CD8-positive, alpha-beta memory T cell (primary cell): Measurements from ENCODE around the gene ZNF839. TPM values are rescaled to one million over a fixed set of nuclear protein-coding genes. Genes with fewer than 3 reads are reported as not detected.
A peak's percentile ranks its signal among the peaks of the same experiment; 100 is the strongest.

Experiments used
- CTCF ChIA-PET: fragments of 350-600 bp; sonication (Branson Sonifier 250); formaldehyde crosslinking; loops from one replicate; lab custom pipeline; 2021; ENCODE audit warnings: antibody characterized with exemption; lab: Charles Lee
- POLR2A ChIA-PET: fragments of 350-600 bp; sonication (Branson Sonifier 250); formaldehyde crosslinking; loops from one replicate; lab custom pipeline; 2021; ENCODE audit warnings: antibody characterized with exemption; lab: Charles Lee
- DNase-seq, 5 donors: peaks; one replicate each; pipeline versions ENCODE4 v3.0.0 to v3.0.0-alpha.2; 2020 to 2022; ENCODE audit warnings: mixed read lengths in 1 of 5
- H3K27ac ChIP-seq: one replicate; pipeline ENCODE4 v1.7.0; 2013; ENCODE audit warnings: low read depth, mild to moderate bottlenecking, low read length, moderate library complexity
- H3K27me3 ChIP-seq: 2 replicates; pipeline ENCODE4 v1.7.0; 2013; ENCODE audit warnings: low read length, mild to moderate bottlenecking; ENCODE audit not compliant: insufficient read depth, poor library complexity, severe bottlenecking
- H3K36me3 ChIP-seq: 2 replicates; pipeline ENCODE4 v1.7.0; 2013; ENCODE audit warnings: mild to moderate bottlenecking, low read length, moderate library complexity; ENCODE audit not compliant: insufficient read depth
- H3K4me1 ChIP-seq: 2 replicates; pipeline ENCODE4 v1.7.0; 2013; ENCODE audit warnings: mild to moderate bottlenecking, low read length, moderate library complexity; ENCODE audit not compliant: insufficient read depth
- H3K4me3 ChIP-seq: 2 replicates; pipeline ENCODE4 v1.7.0; 2013; ENCODE audit warnings: mild to moderate bottlenecking, low read length
- H3K9me3 ChIP-seq: 2 replicates; pipeline ENCODE4 v1.7.0; 2013; ENCODE audit warnings: mild to moderate bottlenecking, low read length
- H3K27ac Mint-ChIP-seq, 8 donors: one replicate each; pipeline ENCODE4 v1.8.0; 2020 to 2021; ENCODE audit warnings: mixed read lengths in 8 of 8, mild to moderate bottlenecking in 6 of 8, inconsistent platforms in 3 of 8, moderate library complexity in 3 of 8
- H3K27me3 Mint-ChIP-seq, 2 donors: one replicate each; pipeline ENCODE4 v1.8.0; 2020 to 2021; ENCODE audit warnings: mixed read lengths in 2 of 2, mild to moderate bottlenecking in 1 of 2, moderate library complexity in 1 of 2
- H3K36me3 Mint-ChIP-seq, 3 donors: one replicate each; pipeline ENCODE4 v1.8.0; 2020 to 2021; ENCODE audit warnings: mixed read lengths in 3 of 3, inconsistent platforms in 1 of 3, mild to moderate bottlenecking in 1 of 3
- H3K4me1 Mint-ChIP-seq, 3 donors: one replicate each; pipeline ENCODE4 v1.8.0; 2020 to 2021; ENCODE audit warnings: mixed read lengths in 3 of 3, inconsistent platforms in 1 of 3, mild to moderate bottlenecking in 1 of 3
- H3K4me3 Mint-ChIP-seq, 7 donors: one replicate each; pipeline ENCODE4 v1.8.0; 2020 to 2021; ENCODE audit warnings: mixed read lengths in 7 of 7, mild to moderate bottlenecking in 6 of 7, moderate library complexity in 4 of 7, inconsistent platforms in 2 of 7
- H3K9me3 Mint-ChIP-seq, 5 donors: one replicate each; pipeline ENCODE4 v1.8.0; 2020 to 2022; ENCODE audit warnings: mixed read lengths in 5 of 5, mild to moderate bottlenecking in 3 of 5, moderate library complexity in 2 of 5, inconsistent platforms in 1 of 5
- polyA plus RNA-seq: library from polyadenylated mRNA; unstranded; fragments of 300-500 nt; fragmentation: Illumina TruSeq; gene quantifications from one replicate; pipeline ENCODE4 v1.2.3, GENCODE V29; 2021
- total RNA-seq, 2 experiments: library from RNA; stranded (reverse); gene quantifications; one replicate each; pipeline ENCODE4 v1.2.3, GENCODE V29; 2021

The ZNF839 gene
- total and polyA plus RNA-seq, 3 experiments from 2014 or later: 7.2 to 14.0 (median 12.9) TPM

DNA sequence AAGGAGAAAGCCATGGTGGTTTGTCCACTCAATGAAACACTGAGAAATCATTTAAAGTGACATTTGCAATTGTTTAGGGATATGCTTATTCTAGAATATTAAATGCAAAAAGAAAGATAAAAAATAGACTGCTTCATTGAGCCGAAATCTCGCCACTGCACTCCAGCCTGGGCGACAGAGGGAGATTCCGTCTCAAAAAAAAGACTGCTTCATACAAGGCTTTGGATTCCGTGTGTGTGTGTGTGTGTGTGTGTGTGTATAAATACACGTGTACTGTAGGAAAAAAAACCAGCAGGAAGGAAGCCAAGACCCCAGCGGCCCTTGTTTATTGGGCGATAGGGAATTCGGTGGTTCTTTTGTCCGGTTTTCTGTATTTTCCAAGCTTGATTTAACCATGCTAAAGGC is 3.2 kb upstream of the ZNF839 start:
- H3K27ac ChIP-seq: peak overlapping the region; percentile 1
- Mint-ChIP-seq H3K4me1 (peaks cover 37 to 66% (median 58%) of the 10 kb centered on the region in 3 donors), H3K36me3 (peaks cover 0 to 14% (median 0%) of the 10 kb centered on the region in 3 donors), H3K9me3 (peaks cover 0 to 3% (median 0%) of the 10 kb centered on the region in 5 donors), H3K27me3 (peaks cover 0 to 8% of the 10 kb centered on the region in 2 donors), H3K27ac (peak overlapping the region; percentile 93 to 99 (median 98)), H3K4me3 (peak overlapping the region; percentile 94 to 99 (median 96))
- no peaks in the 10 kb centered on the region for H3K9me3 ChIP-seq
- no peaks in the 10 kb centered on the region for H3K36me3 ChIP-seq
- no peaks in the 10 kb centered on the region for H3K27me3 ChIP-seq
- ChIA-PET CTCF (interaction anchor here (1.0 to 5.7 kb wide), 16 partner anchors 12 to 369 kb away, joined by 3 to 79 read pairs (median 4); partner anchors contain the start of genes ANKRD9 and MOK), POLR2A (interaction anchor here (0.9 kb wide), 1 partner anchor 12 kb away, joined by 5 read pairs; the partner anchor contains the start of gene MOK)
- peaks cover 39% of the 10 kb centered on the region for H3K4me1 ChIP-seq
- DNase-seq: peak in 2 of 5 donors; percentile 17 to 62
- H3K4me3 ChIP-seq: peak overlapping the region; percentile 38

DNA sequence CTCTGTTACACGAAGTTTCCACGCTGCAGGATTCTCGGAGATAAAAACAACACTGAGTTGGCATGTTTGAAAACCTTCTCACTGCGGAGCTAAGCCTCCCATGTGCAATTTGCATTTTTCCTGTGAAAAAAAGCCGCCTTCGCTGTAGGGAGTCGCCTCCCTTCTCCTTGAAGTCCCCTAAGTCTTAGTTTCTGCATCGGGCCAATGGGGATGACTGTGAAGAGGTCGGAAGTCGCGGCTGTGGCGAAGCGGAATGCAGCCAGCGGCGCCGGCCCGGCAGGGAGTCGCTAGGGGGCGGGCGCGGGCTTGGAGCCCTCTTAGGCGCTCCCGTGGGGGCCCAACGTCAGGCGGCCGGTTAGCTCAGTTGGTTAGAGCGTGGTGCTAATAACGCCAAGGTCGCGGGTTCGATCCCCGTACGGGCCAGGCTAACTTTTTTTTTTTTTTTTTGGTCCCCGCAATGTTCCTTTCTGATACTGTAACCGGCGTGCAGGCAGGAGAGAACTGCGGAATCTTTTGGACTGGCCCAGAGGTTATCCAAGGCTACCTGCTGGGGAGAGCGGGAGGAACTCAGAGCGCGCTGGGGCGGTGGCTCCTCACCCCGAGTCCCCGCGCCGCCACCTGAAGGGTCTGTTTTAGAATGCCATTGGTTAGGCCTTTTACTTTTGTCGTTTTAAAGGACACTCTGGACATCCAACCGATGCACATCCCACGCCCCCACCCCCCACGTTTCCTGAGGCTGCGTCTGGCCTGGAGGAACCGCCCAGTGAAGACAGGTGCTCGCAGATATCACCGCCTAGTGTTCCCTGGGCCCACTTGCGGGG is 2.6 kb upstream of the ZNF839 start:
- H3K27ac ChIP-seq: peak overlapping the region; percentile 36
- peak overlapping the region; percentile 49 for H3K4me3 ChIP-seq
- Mint-ChIP-seq H3K36me3 (peaks cover 0 to 16% (median 0%) of the 10 kb centered on the region in 3 donors), H3K4me1 (peaks cover 38 to 72% (median 64%) of the 10 kb centered on the region in 3 donors), H3K27ac (peak overlapping the region; percentile 93 to 99 (median 98)), H3K9me3 (peaks cover 0 to 3% (median 0%) of the 10 kb centered on the region in 5 donors), H3K4me3 (peak overlapping the region; percentile 94 to 99 (median 96)), H3K27me3 (peaks cover 0 to 8% of the 10 kb centered on the region in 2 donors)
- no peaks in the 10 kb centered on the region for H3K9me3 ChIP-seq
- ChIA-PET POLR2A (interaction anchor here (0.9 to 1.0 kb wide), 4 partner anchors 12 to 368 kb away, joined by 3 to 5 read pairs (median 4); partner anchors contain the start of gene MOK), CTCF (interaction anchor here (0.6 to 5.7 kb wide), 21 partner anchors 9 to 369 kb away, joined by 3 to 79 read pairs (median 4); partner anchors contain the start of genes ANKRD9, CINP, HSP90AA1 and MOK)
- peak; percentile 92 to 97 (median 94) for DNase-seq
- H3K27me3 ChIP-seq: no peaks in the 10 kb centered on the region
- peaks cover 39% of the 10 kb centered on the region for H3K4me1 ChIP-seq
- no peaks in the 10 kb centered on the region for H3K36me3 ChIP-seq

DNA sequence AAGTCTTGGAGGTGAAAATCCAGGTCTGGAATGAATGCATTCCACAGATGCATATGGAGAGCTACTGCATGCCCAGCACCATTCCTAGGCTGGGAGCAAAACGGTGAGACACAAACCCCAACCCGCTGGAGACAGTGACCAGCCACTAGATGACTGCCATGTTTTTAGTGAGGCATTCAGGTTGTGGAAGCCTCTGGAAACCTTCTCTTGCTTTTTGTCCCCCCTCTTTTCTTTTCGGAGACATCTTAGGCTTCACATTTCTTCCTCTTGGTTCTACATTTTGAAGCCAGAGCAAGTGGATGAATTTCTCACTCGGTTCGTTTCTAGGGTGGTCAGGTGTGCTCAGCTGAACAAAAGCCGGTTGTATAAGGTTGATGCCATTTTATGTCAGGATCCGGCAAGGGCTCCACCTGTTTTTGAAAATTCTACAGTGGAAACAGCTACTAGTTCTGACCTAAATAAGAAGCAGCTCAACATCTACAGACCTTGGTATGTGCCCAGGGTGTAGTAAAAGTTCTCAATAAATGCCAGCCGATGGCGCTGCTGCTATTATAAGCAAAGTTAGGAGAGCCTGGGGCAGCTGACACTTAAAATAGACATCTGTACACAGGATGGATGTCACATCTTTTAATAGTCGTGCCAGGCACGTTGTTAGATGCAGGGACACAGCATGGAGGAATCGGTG is 1.8 kb upstream of the ZNF839 start:
- Histone ChIP-seq H3K36me3 (no peaks in the 10 kb centered on the region), H3K27ac (peak overlapping the region; percentile 36), H3K4me1 (peaks cover 39% of the 10 kb centered on the region), H3K9me3 (no peaks in the 10 kb centered on the region), H3K27me3 (no peaks in the 10 kb centered on the region), H3K4me3 (peak overlapping the region; percentile 49)
- H3K9me3 Mint-ChIP-seq: peaks cover 0 to 3% (median 0%) of the 10 kb centered on the region in 5 donors
- peak overlapping the region; percentile 93 to 99 (median 98) for H3K27ac Mint-ChIP-seq
- H3K4me3 Mint-ChIP-seq: peak overlapping the region; percentile 94 to 99 (median 96)
- ChIA-PET CTCF (interaction anchor here (0.6 to 5.7 kb wide), 16 partner anchors 10 to 370 kb away, joined by 3 to 79 read pairs (median 4); partner anchors contain the start of genes ANKRD9, CINP, HSP90AA1 and MOK), POLR2A (interaction anchor here (0.9 to 1.0 kb wide), 4 partner anchors 8 to 369 kb away, joined by 3 to 4 read pairs (median 4); partner anchors contain the start of gene MOK)
- peak in 1 of 5 donors; percentile 16 for DNase-seq
- H3K36me3 Mint-ChIP-seq: peaks cover 0 to 18% (median 0%) of the 10 kb centered on the region in 3 donors
- peaks cover 0 to 8% of the 10 kb centered on the region in 2 donors for H3K27me3 Mint-ChIP-seq
- peaks cover 40 to 75% (median 65%) of the 10 kb centered on the region in 3 donors for H3K4me1 Mint-ChIP-seq

DNA sequence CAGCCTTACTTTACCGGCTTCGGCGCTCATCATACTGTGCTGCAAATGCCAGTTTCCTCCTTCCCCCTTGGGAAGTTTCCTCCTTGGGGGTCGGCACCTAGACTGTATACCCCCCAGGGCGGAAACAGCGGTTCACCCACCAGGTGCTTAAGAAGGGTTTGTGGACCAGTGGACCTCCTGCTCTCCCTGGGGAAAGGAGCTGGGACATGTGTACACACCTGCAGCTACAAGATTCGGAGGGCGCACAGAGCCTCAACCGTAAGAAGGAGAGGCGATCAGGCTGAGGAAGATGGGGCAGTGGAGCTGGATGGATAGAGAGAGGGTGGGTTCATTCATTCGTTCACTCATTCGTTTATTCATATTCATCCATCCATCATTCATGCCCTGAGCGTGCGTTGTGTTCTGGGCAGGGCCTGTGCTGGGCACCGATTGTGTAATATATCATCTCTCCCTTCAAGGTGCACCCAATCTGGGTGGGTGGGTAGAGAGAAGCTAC is 717 bp upstream of the ZNF839 start:
- Histone ChIP-seq H3K9me3 (no peaks in the 10 kb centered on the region), H3K27ac (peak overlapping the region; percentile 88), H3K36me3 (no peaks in the 10 kb centered on the region), H3K27me3 (no peaks in the 10 kb centered on the region), H3K4me3 (peak overlapping the region; percentile 71), H3K4me1 (peaks cover 39% of the 10 kb centered on the region)
- Mint-ChIP-seq H3K4me1 (peaks cover 42 to 74% (median 70%) of the 10 kb centered on the region in 3 donors), H3K27me3 (peaks cover 0 to 8% of the 10 kb centered on the region in 2 donors), H3K4me3 (peak overlapping the region; percentile 94 to 99 (median 96)), H3K27ac (peak overlapping the region; percentile 98 to 100 (median 99)), H3K36me3 (peaks cover 0 to 18% (median 2%) of the 10 kb centered on the region in 3 donors), H3K9me3 (peaks cover 0 to 3% (median 0%) of the 10 kb centered on the region in 5 donors)
- POLR2A ChIA-PET: interaction anchor here (0.6 kb wide), 1 partner anchor 879 kb away, joined by 7 read pairs; no protein-coding TSS in a partner anchor
- DNase-seq: no peak
- CTCF ChIA-PET: interaction anchor here (2.7 to 5.7 kb wide), 2 partner anchors 11 to 14 kb away, joined by 9 to 79 read pairs; partner anchors contain the start of gene MOK

DNA sequence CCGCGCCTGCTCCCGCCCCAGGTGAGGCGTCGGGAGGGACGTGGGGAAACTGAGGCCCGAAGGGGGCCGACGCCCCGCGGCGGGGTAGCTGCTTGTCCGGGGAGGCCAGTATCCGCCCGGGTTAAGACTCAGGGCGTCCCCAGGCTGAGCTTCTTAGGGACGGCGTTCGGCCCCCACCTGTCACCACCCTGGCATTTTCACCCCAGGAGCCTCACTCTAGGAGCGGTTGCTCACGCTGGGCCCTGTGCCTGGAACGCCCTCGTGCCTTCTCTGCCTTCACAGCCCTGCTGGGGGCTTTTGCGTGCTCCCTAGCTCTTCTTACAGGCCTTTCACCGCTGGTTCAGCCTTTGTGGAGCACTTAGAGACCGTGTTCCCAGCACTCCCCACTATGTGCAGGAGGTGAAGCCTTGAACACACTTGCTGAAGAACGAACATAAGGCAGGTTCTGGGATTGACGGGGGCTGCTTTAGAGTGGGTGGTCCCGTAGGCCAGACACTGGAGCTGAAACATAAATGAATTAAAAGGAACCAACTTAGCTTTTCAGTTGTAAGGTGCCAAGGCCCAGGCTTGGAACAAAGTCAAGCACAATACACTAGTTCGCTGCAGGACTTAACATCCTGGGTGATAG is 601 bp downstream of the ZNF839 start:
- H3K27ac Mint-ChIP-seq: peak overlapping the region; percentile 92 to 99 (median 94)
- Histone ChIP-seq H3K27me3 (no peaks in the 10 kb centered on the region), H3K27ac (peak overlapping the region; percentile 88), H3K36me3 (no peaks in the 10 kb centered on the region), H3K4me1 (peaks cover 31% of the 10 kb centered on the region), H3K9me3 (no peaks in the 10 kb centered on the region), H3K4me3 (peak overlapping the region; percentile 69)
- H3K4me1 Mint-ChIP-seq: peaks cover 37 to 61% (median 57%) of the 10 kb centered on the region in 3 donors
- H3K36me3 Mint-ChIP-seq: peaks cover 0 to 20% (median 2%) of the 10 kb centered on the region in 3 donors
- peak; percentile 26 to 64 (median 46) for DNase-seq
- H3K9me3 Mint-ChIP-seq: peaks cover 0 to 3% (median 0%) of the 10 kb centered on the region in 5 donors
- peak overlapping the region; percentile 84 to 96 (median 88) for H3K4me3 Mint-ChIP-seq
- ChIA-PET POLR2A (interaction anchor here (1.4 kb wide), 1 partner anchor 42 kb away, joined by 3 read pairs; the partner anchor contains the start of genes CINP and TECPR2), CTCF (interaction anchor here (0.8 kb wide), 1 partner anchor 15 kb away, joined by 4 read pairs; the partner anchor contains the start of gene MOK)
- peaks cover 0 to 8% of the 10 kb centered on the region in 2 donors for H3K27me3 Mint-ChIP-seq

DNA sequence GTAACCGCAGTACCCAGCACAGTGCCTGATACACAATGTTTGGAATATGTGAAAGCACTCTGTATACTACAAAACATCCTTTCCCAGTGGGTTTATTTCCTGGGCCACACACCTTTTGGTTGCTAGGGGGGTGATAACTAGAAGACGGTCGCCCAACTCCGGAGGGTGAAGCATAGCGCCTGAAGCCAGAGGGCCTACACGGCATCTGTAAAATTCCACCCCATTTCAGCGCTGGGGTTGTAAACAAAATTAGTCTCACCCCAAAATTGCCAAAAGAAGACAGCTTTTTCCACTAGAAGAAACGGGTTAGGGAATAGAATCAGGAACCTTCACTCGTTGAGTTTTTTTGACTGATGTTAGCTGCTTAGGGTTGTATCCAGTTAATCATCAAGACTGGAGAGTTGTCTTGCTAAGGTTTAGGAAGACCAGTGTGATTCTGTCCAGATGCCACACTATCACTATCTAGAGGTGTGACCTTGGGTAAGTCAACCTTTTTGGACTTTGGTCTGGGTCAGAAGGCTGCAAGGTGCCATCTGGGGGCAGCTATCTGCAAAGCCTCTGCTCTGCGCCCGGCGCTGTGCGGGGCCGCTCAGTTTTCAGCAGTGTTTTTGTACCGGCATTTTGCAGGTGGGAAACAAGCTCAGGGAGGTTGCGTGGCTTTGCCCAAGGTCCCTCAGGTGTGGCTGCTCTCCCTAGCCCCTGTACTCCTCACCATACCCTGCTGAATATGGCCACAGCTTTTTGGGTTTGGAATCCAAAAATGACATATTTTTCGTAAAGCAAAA is 1.3 kb downstream of the ZNF839 start:
- Histone ChIP-seq H3K36me3 (no peaks in the 10 kb centered on the region), H3K4me3 (peak overlapping the region; percentile 69), H3K27me3 (no peaks in the 10 kb centered on the region), H3K27ac (peak overlapping the region; percentile 88), H3K4me1 (peaks cover 31% of the 10 kb centered on the region), H3K9me3 (no peaks in the 10 kb centered on the region)
- peak overlapping the region; percentile 65 to 99 (median 94) for H3K27ac Mint-ChIP-seq
- CTCF ChIA-PET: interaction anchor here (0.7 to 2.3 kb wide), 4 partner anchors 12 to 359 kb away, joined by 3 to 6 read pairs (median 4); partner anchors contain the start of gene MOK
- H3K4me3 Mint-ChIP-seq: peak overlapping the region; percentile 84 to 96 (median 88)
- peaks cover 0 to 8% of the 10 kb centered on the region in 2 donors for H3K27me3 Mint-ChIP-seq
- H3K4me1 Mint-ChIP-seq: peaks cover 37 to 58% (median 57%) of the 10 kb centered on the region in 3 donors
- H3K36me3 Mint-ChIP-seq: peaks cover 0 to 23% (median 2%) of the 10 kb centered on the region in 3 donors
- no peak for DNase-seq
- peaks cover 0 to 3% (median 0%) of the 10 kb centered on the region in 5 donors for H3K9me3 Mint-ChIP-seq
- POLR2A ChIA-PET: interaction anchor here (0.6 to 1.4 kb wide), 2 partner anchors 10 to 41 kb away, joined by 3 read pairs; partner anchors contain the start of genes CINP and TECPR2
